ENCODE measurements around the gene ELN. TPM values are rescaled to one million over a fixed set of nuclear protein-coding genes. Genes with fewer than 3 reads are reported as not detected.
"Not testable (repeated sequence)": the region's sequence is repeated elsewhere in the genome, so short reads cannot be mapped to it uniquely, and the experiment has no call there.

The ELN gene
- total RNA-seq, 2 donors from 2014 or later: 1,484 to 3,836 TPM

- peaks cover 94% of the 10 kb centered on the region for H3K36me3 ChIP-seq
- ATAC-seq (ENCODE audit: insufficient number of reproducible peaks, low FRiP score, low read depth): no peak
These were observed 15.0 kb downstream of the ELN start for GRCh38 chr7:74042746-74043522.

GRCh38 chr7:74043523-74043951 lies 15.6 kb downstream of the ELN start:
- ATAC-seq (ENCODE audit: insufficient number of reproducible peaks, low FRiP score, low read depth): no peak
- H3K4me1 ChIP-seq (ENCODE audit: control insufficient read depth in 1 of 2, low read depth in 2 of 2): peaks cover 0 to 58% of the 10 kb centered on the region in 2 donors
- peaks cover 92% of the 10 kb centered on the region for H3K36me3 ChIP-seq
- H3K4me3 ChIP-seq: no peak overlapping the region
- no peaks in the 10 kb centered on the region for H3K27me3 ChIP-seq (replicated peaks; ENCODE audit: insufficient read depth)
- no peak for TF ChIP-seq CTCF (IDR thresholded peaks at IDR 0.05)
- peak overlapping the region; percentile 94 to 95 for H3K27ac ChIP-seq
- H3K9me3 ChIP-seq: no peaks in the 10 kb centered on the region
- DNase-seq (ENCODE audit: low spot score): no peak

More at GRCh38 chr7:74042746-74043522, 15.0 kb downstream of the ELN start:
- no peak for TF ChIP-seq CTCF (IDR thresholded peaks at IDR 0.05)
- Histone ChIP-seq H3K27ac (peak overlapping the region; percentile 94 to 95), H3K27me3 (replicated peaks; ENCODE audit: insufficient read depth) (no peaks in the 10 kb centered on the region), H3K4me1 (ENCODE audit: control insufficient read depth in 1 of 2, low read depth in 2 of 2) (peaks cover 2 to 64% of the 10 kb centered on the region in 2 donors), H3K9me3 (no peaks in the 10 kb centered on the region), H3K4me3 (no peak overlapping the region)
- DNase-seq (ENCODE audit: low spot score): no peak

- Histone ChIP-seq H3K4me1 (ENCODE audit: control insufficient read depth in 1 of 2, low read depth in 2 of 2) (peaks cover 0 to 47% of the 10 kb centered on the region in 2 donors), H3K27me3 (replicated peaks; ENCODE audit: insufficient read depth) (no peaks in the 10 kb centered on the region), H3K36me3 (peaks cover 91% of the 10 kb centered on the region), H3K9me3 (no peaks in the 10 kb centered on the region), H3K4me3 (no peak overlapping the region), H3K27ac (peak overlapping the region; percentile 94 to 95)
- no peak for TF ChIP-seq CTCF (IDR thresholded peaks at IDR 0.05)
- DNase-seq (ENCODE audit: low spot score): no peak
- no peak for ATAC-seq (ENCODE audit: insufficient number of reproducible peaks, low FRiP score, low read depth)
These were observed 16.7 kb downstream of the ELN start for GRCh38 chr7:74044366-74045350.

- not testable (repeated sequence) for DNase-seq (ENCODE audit: low spot score); H3K27me3 ChIP-seq (replicated peaks; ENCODE audit: insufficient read depth); H3K4me3 ChIP-seq; H3K9me3 ChIP-seq; ATAC-seq (ENCODE audit: insufficient number of reproducible peaks, low FRiP score, low read depth)
- Histone ChIP-seq H3K4me1 (ENCODE audit: control insufficient read depth in 1 of 2, low read depth in 2 of 2) (peaks cover 5 to 40% of the 10 kb centered on the region in 2 donors), H3K36me3 (peaks cover 93% of the 10 kb centered on the region), H3K27ac (peak overlapping the region in 1 of 2 donors; percentile 95)
These were observed 18.6 kb downstream of the ELN start for GRCh38 chr7:74046581-74046980.

GRCh38 chr7:74047804-74048380 lies 19.9 kb downstream of the ELN start:
- DNase-seq (ENCODE audit: low spot score) (no peak), ATAC-seq (ENCODE audit: insufficient number of reproducible peaks, low FRiP score, low read depth) (no peak)
- no peak overlapping the region for H3K27ac ChIP-seq
- H3K4me1 ChIP-seq (ENCODE audit: control insufficient read depth in 1 of 2, low read depth in 2 of 2): peaks cover 5 to 33% of the 10 kb centered on the region in 2 donors
- no peak for TF ChIP-seq CTCF (IDR thresholded peaks at IDR 0.05)
- no peak overlapping the region for H3K4me3 ChIP-seq
- no peaks in the 10 kb centered on the region for H3K27me3 ChIP-seq (replicated peaks; ENCODE audit: insufficient read depth)
- H3K36me3 ChIP-seq: peaks cover 92% of the 10 kb centered on the region
- H3K9me3 ChIP-seq: no peaks in the 10 kb centered on the region

All from thoracic aorta (tissue), 2 donors.